ENCODE measurements around the gene PATL2. TPM values are rescaled to one million over a fixed set of nuclear protein-coding genes. Genes with fewer than 3 reads are reported as not detected.

PATL2 gene
- total and polyA plus RNA-seq, 11 donors: 0.44 to 4.2 (median 2.6) TPM; not detected in 1

- WGBS, 4 donors: 63 to 69% (median 68%) methylated on average over 2 of the region's 2 CpGs
- no peak for TF ChIP-seq POLR2A (IDR thresholded peaks at IDR 0.05)
- TF ChIP-seq CTCF (IDR thresholded peaks at IDR 0.05): no peak
- DNase-seq (no peak), ATAC-seq (peak in 2 of 4 donors; percentile 84 to 85)
- Histone ChIP-seq H3K9me3 (no peaks in the 10 kb centered on the region), H3K4me3 (no peak overlapping the region), H3K27ac (peak overlapping the region in 1 of 12 donors; percentile 81), H3K4me1 (peaks cover 0 to 44% (median 4%) of the 10 kb centered on the region in 12 donors), H3K27me3 (no peaks in the 10 kb centered on the region), H3K36me3 (no peaks in the 10 kb centered on the region)
- intact Hi-C loops (cut with DNase I): no loop called here
Observed at GRCh38 chr15:44682211-44682610, 28.9 kb downstream of the PATL2 start.

- H3K4me1 ChIP-seq: peaks cover 0 to 38% (median 0%) of the 10 kb centered on the region in 12 donors
- no peak for TF ChIP-seq POLR2A (IDR thresholded peaks at IDR 0.05)
- no peak for TF ChIP-seq CTCF (IDR thresholded peaks at IDR 0.05)
- no peaks in the 10 kb centered on the region for H3K36me3 ChIP-seq
- peak overlapping the region in 1 of 12 donors; percentile 8 for H3K4me3 ChIP-seq
- no peak for DNase-seq
- no peaks in the 10 kb centered on the region for H3K27me3 ChIP-seq
- no peak for ATAC-seq
- H3K27ac ChIP-seq: peak overlapping the region in 1 of 12 donors; percentile 84
- intact Hi-C loops (cut with DNase I): no loop called here
- no peaks in the 10 kb centered on the region for H3K9me3 ChIP-seq
- WGBS, 4 donors: 46 to 55% (median 49%) methylated on average over 6 to 7 of the region's 7 CpGs
Observed at GRCh38 chr15:44676676-44677075, 34.4 kb downstream of the PATL2 start.

GRCh38 chr15:44675911-44676310 lies 35.2 kb downstream of the PATL2 start:
- Histone ChIP-seq H3K9me3 (no peaks in the 10 kb centered on the region), H3K4me3 (peak overlapping the region in 1 of 12 donors; percentile 8), H3K4me1 (peaks cover 0 to 39% (median 0%) of the 10 kb centered on the region in 12 donors), H3K27ac (peak overlapping the region in 1 of 12 donors; percentile 84), H3K27me3 (no peaks in the 10 kb centered on the region), H3K36me3 (no peaks in the 10 kb centered on the region)
- TF ChIP-seq POLR2A (IDR thresholded peaks at IDR 0.05) (no peak), CTCF (IDR thresholded peaks at IDR 0.05) (no peak)
- intact Hi-C loops (cut with DNase I): no loop called here
- ATAC-seq: no peak
- WGBS, 4 donors: 83 to 89% (median 86%) methylated on average over 5 of the region's 5 CpGs
- no peak for DNase-seq

GRCh38 chr15:44673639-44674038 lies 37.5 kb downstream of the PATL2 start:
- Histone ChIP-seq H3K36me3 (no peaks in the 10 kb centered on the region), H3K27ac (no peak overlapping the region), H3K4me1 (peaks cover 0 to 34% (median 0%) of the 10 kb centered on the region in 12 donors), H3K4me3 (no peak overlapping the region), H3K27me3 (no peaks in the 10 kb centered on the region), H3K9me3 (no peaks in the 10 kb centered on the region)
- DNase-seq: no peak
- ATAC-seq: no peak
- WGBS, 4 donors: 94 to 100% (median 96%) methylated on average over 2 of the region's 2 CpGs
- intact Hi-C loops (cut with DNase I): loop anchor here in 1 of 10 donors (5.0 kb wide), 1 partner anchor 34 kb away; no protein-coding TSS in a partner anchor
- TF ChIP-seq CTCF (IDR thresholded peaks at IDR 0.05) (no peak), POLR2A (IDR thresholded peaks at IDR 0.05) (no peak)
